HAP-1 (cell line): ENCODE data around the gene MLYCD.

Experiments
- DNase-seq, 2 experiments: peaks; one replicate each; pipeline ENCODE4 v3.0.0-alpha.2; 2016 to 2020; ENCODE audit warnings: low spot score in 2 of 2
- H3K27me3 ChIP-seq: fragments of 250-450 bp; sonication (Bioruptor Pico); 2 replicates; pipeline ENCODE4 v1.5.1; 2020; ENCODE audit warnings: low read depth, mild to moderate bottlenecking, moderate library complexity
- H3K36me3 ChIP-seq: fragments of 250-450 bp; sonication (Bioruptor Pico); replicated peaks from 2 replicates; pipeline ENCODE4 v1.5.1; 2020; ENCODE audit warnings: mild to moderate bottlenecking
- H3K4me1 ChIP-seq: fragments of 250-450 bp; sonication (Bioruptor Pico); 2 replicates; pipeline ENCODE4 v1.5.1; 2020; ENCODE audit warnings: mild to moderate bottlenecking
- H3K4me3 ChIP-seq: fragments of 250-450 bp; sonication (Bioruptor Pico); 2 replicates; pipeline ENCODE4 v1.5.1; 2020; ENCODE audit warnings: mild to moderate bottlenecking, moderate library complexity
- H3K9me3 ChIP-seq: fragments of 250-450 bp; sonication (Bioruptor Pico); 2 replicates; pipeline ENCODE4 v1.5.1; 2020; ENCODE audit warnings: mild to moderate bottlenecking, moderate library complexity
- in situ Hi-C: fragments of 300-500 bp; cut with MboI; formaldehyde crosslinking; loops from 3 replicates; pipeline ENCODE4 v1.14.3; 2020; ENCODE audit warnings: low sequenced_read_pairs, inconsistent platforms, mixed read lengths

MLYCD gene

DNA sequence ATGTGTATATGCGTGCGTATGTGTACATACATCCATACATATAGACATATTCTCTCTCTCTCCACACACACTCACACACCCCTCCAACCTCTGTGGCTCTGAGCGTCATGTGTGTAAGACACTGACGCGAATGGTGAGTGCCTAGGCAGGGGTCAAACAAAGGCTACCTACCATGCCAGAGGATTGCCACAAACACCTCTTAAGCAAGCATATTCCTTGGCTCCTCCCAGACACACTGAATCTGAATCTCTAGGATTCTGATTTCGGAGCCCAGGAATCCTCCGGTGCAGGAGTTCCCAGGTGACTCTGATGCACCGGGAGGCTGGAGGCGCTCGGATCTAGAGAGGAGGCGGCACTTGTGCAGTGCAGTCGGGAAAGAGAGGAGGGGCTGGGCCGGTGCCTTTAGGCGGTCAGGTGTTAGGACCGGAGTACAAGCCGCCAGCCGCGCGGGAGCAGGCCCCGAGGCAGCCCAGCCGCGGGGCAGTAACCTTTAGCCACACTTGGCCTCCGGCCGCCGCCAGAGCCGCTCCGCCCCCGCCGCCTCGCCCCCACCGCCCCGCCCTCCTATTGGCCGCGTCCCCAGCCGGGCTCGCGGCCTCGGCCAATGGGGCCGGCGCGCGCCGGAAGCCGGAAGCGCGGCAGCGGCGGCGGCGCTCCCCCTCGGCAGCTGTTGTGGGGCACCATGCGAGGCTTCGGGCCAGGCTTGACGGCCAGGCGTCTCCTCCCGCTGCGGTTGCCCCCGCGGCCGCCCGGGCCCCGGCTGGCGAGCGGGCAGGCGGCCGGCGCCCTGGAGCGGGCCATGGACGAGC, at the start of gene MLYCD:
TSS of gene MLYCD (plus strand) at position 653 of the 809 bp plus-strand sequence. CDS start at position 683, 30 bp downstream.
- H3K4me3 ChIP-seq = peak within 1 kb of the TSS; percentile 49
- in situ Hi-C loops = no loop called here
- H3K4me1 ChIP-seq = peaks cover 11% of the 10 kb centered on the region
- H3K27me3 ChIP-seq = no peaks in the 10 kb centered on the region
- no peaks in the 10 kb centered on the region for H3K36me3 ChIP-seq
- H3K9me3 ChIP-seq = no peaks in the 10 kb centered on the region
- DNase-seq = peak; percentile 59 to 86

DNA sequence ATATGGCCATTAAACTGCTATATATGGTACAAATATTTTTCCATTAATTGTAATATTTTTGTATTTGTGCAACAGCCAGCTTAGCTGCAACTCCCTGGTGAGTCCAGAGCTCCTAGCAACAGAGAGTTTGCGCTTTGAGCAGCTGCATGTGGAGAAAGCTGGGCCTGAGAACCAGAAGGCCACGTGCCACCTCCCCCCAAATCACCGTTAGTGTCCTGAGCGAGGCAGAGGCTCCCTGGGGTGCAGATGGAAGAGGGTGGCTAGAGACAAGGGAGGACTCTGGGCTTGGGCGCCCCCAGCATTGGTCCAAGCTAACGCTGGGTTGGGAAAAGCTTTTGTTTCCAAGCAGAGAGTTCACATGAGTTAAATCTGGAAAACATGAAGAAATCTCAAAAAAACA, 49.5 kb upstream of the MLYCD start:
- Histone ChIP-seq H3K27me3 (no peaks in the 10 kb centered on the region), H3K4me1 (peaks cover 38% of the 10 kb centered on the region), H3K9me3 (no peaks in the 10 kb centered on the region), H3K4me3 (no peak overlapping the region), H3K36me3 (no peaks in the 10 kb centered on the region; the same call in none of the 2 replicates)
- in situ Hi-C loops = no loop called here
- DNase-seq = peak in 1 of 2 experiments; percentile 55

GRCh38 chr16:83850947-83851346, 48.0 kb upstream of the MLYCD start:
- peaks cover 43% of the 10 kb centered on the region for H3K4me1 ChIP-seq
- H3K27me3 ChIP-seq = no peaks in the 10 kb centered on the region
- DNase-seq = no peak
- no peaks in the 10 kb centered on the region; the same call in none of the 2 replicates for H3K36me3 ChIP-seq
- in situ Hi-C loops = no loop called here
- no peaks in the 10 kb centered on the region for H3K9me3 ChIP-seq
- no peak overlapping the region for H3K4me3 ChIP-seq

- H3K4me3 ChIP-seq = no peak overlapping the region
- no peaks in the 10 kb centered on the region for H3K27me3 ChIP-seq
- H3K36me3 ChIP-seq = no peaks in the 10 kb centered on the region; the same call in none of the 2 replicates
- H3K9me3 ChIP-seq = no peaks in the 10 kb centered on the region
- H3K4me1 ChIP-seq = peaks cover 46% of the 10 kb centered on the region
- in situ Hi-C loops = no loop called here
- no peak for DNase-seq
Observed at GRCh38 chr16:83851473-83851872, 47.4 kb upstream of the MLYCD start.

DNA sequence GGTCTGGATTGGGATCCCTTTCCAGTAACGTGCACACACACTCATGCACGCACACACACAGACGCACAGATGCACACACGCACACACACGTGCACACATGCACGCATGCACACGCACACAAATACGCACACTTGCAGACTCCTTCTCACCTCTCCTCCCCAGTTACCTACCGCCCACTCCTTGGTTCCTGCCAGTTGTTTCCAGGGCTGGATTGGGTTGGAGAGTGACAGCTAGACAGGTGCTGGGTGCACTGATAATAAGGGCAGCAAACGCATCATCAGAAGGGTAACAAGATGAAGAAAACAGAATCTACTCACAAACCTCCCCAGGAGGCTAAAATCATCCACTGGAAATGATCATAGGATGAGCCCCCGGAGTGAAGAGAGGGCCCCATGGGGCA, 46.1 kb upstream of the MLYCD start:
- Histone ChIP-seq H3K27me3 (no peaks in the 10 kb centered on the region), H3K4me3 (no peak overlapping the region), H3K36me3 (no peaks in the 10 kb centered on the region; the same call in none of the 2 replicates), H3K9me3 (no peaks in the 10 kb centered on the region), H3K4me1 (peaks cover 42% of the 10 kb centered on the region)
- in situ Hi-C loops = no loop called here
- DNase-seq = no peak

- H3K4me1 ChIP-seq = peaks cover 32% of the 10 kb centered on the region
- in situ Hi-C loops = no loop called here
- no peaks in the 10 kb centered on the region for H3K27me3 ChIP-seq
- DNase-seq = no peak
- no peaks in the 10 kb centered on the region; the same call in none of the 2 replicates for H3K36me3 ChIP-seq
- H3K9me3 ChIP-seq = no peaks in the 10 kb centered on the region
- no peak overlapping the region for H3K4me3 ChIP-seq
Observed at GRCh38 chr16:83853834-83854233, 45.1 kb upstream of the MLYCD start.

DNA sequence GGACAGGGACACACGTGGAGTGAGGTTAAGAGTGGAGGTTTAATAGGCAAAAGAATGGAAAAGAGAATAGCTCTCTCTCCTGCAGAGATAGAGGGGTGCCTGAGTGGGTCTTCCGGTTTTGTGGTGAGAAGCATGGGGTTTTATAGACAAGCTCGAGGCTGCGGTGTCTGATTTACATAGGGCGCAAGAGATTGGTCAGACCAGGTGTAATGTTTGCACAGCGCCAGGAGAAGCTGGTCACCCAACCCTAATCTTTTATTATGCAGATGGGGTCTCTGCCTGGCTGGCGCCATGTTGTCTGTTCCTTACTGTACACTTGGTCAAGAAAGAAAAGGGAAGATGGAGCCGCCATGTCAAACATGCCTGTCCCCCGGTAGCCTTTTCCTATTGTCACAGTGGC, 44.5 kb upstream of the MLYCD start:
- peak; percentile 27 to 57 for DNase-seq
- Histone ChIP-seq H3K27me3 (no peaks in the 10 kb centered on the region), H3K4me3 (no peak overlapping the region), H3K9me3 (no peaks in the 10 kb centered on the region), H3K36me3 (no peaks in the 10 kb centered on the region; the same call in 1 of the 2 replicates), H3K4me1 (peaks cover 26% of the 10 kb centered on the region)
- in situ Hi-C loops = no loop called here

DNA sequence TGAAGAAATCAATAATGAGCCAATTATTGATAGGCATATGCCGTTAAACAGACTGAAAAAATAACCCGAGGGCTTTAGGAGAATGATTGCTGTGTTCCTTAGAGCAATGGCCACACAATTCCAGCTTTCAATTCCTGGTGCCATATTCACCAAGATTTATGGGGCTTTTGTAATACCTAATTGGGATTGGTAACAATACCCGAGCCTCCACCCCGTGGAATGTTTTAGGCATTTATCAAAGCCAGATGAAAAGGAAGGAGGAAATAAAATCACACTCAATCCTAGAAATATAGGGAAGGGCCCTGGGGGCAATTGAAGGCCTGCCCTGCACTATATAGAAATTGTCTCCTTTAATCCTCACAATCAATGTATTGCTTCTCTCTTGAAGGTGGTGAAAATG, 42.1 kb upstream of the MLYCD start:
- peak; percentile 71 to 86 for DNase-seq
- H3K27me3 ChIP-seq = no peaks in the 10 kb centered on the region
- no peaks in the 10 kb centered on the region for H3K36me3 ChIP-seq
- H3K4me3 ChIP-seq = no peak overlapping the region
- in situ Hi-C loops = no loop called here
- no peaks in the 10 kb centered on the region for H3K9me3 ChIP-seq
- H3K4me1 ChIP-seq = peaks cover 20% of the 10 kb centered on the region

- Histone ChIP-seq H3K9me3 (no peaks in the 10 kb centered on the region), H3K27me3 (no peaks in the 10 kb centered on the region)
- in situ Hi-C loops = no loop called here
Observed at GRCh38 chr16:83859265-83859664, 39.6 kb upstream of the MLYCD start.

GRCh38 chr16:83862661-83863060, 36.3 kb upstream of the MLYCD start:
- in situ Hi-C loops = no loop called here
- Histone ChIP-seq H3K36me3 (no peaks in the 10 kb centered on the region), H3K9me3 (peaks cover 9% of the 10 kb centered on the region; the same call in 1 of the 2 replicates), H3K4me1 (peaks cover 8% of the 10 kb centered on the region), H3K4me3 (no peak overlapping the region), H3K27me3 (no peaks in the 10 kb centered on the region)
- no peak for DNase-seq

More at GRCh38 chr16:83859265-83859664, 39.6 kb upstream of the MLYCD start:
- Histone ChIP-seq H3K36me3 (no peaks in the 10 kb centered on the region), H3K4me3 (no peak overlapping the region), H3K4me1 (peaks cover 21% of the 10 kb centered on the region)
- no peak for DNase-seq

GRCh38 chr16:83863682-83864081, 35.2 kb upstream of the MLYCD start:
- Histone ChIP-seq H3K36me3 (no peaks in the 10 kb centered on the region), H3K4me3 (no peak overlapping the region), H3K4me1 (peaks cover 8% of the 10 kb centered on the region), H3K27me3 (no peaks in the 10 kb centered on the region), H3K9me3 (peaks cover 9% of the 10 kb centered on the region; the same call in 1 of the 2 replicates)
- in situ Hi-C loops = no loop called here
- no peak for DNase-seq

DNA sequence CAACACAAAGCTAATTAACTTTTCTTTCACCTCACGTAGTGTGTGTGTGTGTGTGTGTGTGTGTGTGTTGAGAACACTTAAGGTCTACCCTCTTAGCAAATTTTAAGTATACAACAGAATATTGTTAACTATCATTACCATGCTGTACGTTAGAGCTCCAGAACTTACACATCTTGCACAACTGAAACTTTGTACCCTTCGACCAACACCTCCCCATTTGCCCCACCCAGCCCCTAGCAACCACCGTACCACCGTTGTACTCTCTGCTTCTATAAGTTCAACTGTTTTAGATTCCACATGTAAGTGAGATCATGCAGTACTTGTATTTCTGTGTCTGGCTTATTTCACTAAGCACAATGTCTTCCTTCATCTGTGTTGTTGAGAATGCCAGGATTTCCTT, 28.1 kb upstream of the MLYCD start:
- DNase-seq = no peak
- in situ Hi-C loops = no loop called here
- Histone ChIP-seq H3K27me3 (no peaks in the 10 kb centered on the region), H3K9me3 (peaks cover 9% of the 10 kb centered on the region; the same call in 1 of the 2 replicates), H3K4me3 (no peak overlapping the region), H3K4me1 (no peaks in the 10 kb centered on the region), H3K36me3 (no peaks in the 10 kb centered on the region)

- Histone ChIP-seq H3K9me3 (no peaks in the 10 kb centered on the region), H3K36me3 (no peaks in the 10 kb centered on the region), H3K27me3 (no peaks in the 10 kb centered on the region), H3K4me3 (no peak overlapping the region), H3K4me1 (peaks cover 4% of the 10 kb centered on the region; the same call in 1 of the 2 replicates)
- DNase-seq = peak; percentile 56 to 74
- in situ Hi-C loops = no loop called here
Observed at GRCh38 chr16:83878838-83879237, 20.1 kb upstream of the MLYCD start.

DNA sequence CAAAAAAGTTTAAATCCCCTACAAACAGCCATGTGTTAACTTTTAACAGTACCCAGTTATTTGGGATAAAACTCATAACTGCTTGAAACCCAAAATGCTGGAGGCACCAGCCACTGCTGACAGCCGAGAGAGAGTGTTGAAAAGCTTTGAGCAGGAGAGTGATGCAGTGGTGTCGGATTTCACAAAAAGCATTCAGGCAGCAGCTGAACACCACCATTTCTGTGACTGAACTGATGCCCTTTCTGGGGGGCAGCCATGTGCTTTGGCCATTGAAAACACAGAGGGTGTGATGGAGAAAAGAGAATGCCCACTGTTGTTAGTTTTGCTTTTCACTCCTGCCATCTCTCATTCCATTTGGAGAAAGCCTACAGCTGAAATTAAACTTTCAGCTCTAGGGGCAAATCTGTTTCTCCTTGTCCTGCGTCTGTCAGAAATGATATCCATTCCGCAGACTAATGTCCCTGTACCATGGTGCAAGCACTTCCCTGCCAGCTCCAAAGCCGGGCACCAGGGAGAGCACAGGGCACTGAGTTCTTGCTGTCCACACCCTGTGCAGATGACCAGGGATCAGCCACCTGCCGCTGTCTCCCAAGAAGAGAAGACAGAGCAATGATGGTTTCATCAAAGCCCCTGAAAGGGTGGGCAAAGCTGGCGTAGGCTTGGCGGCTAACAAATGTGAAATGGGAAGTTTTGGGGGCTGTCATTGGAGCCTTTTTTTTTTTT, 16.6 kb upstream of the MLYCD start:
- Histone ChIP-seq H3K9me3 (no peaks in the 10 kb centered on the region), H3K4me3 (no peak overlapping the region), H3K27me3 (no peaks in the 10 kb centered on the region), H3K4me1 (peaks cover 4% of the 10 kb centered on the region; the same call in 1 of the 2 replicates), H3K36me3 (no peaks in the 10 kb centered on the region)
- in situ Hi-C loops = loop anchor here (5.0 kb wide), 1 partner anchor 60 kb away; no protein-coding TSS in a partner anchor
- DNase-seq = peak in 1 of 2 experiments; percentile 29
